Astrocyte (in vitro differentiated cells and primary cell): ENCODE data around the gene MYLIP.

Experiments used
- EZH2 ChIP-seq: IDR thresholded peaks from 2 replicates; pipeline ENCODE4 v1.6.1; 2012; ENCODE audit warnings: mild to moderate bottlenecking, low read length, inconsistent platforms; ENCODE audit not compliant: insufficient read depth
- TF ChIP-seq, protein P1 (sequence below): IDR thresholded peaks from 2 replicates; pipeline ENCODE4 v1.5.1; 2011; ENCODE audit warnings: low read depth, mild to moderate bottlenecking, inconsistent platforms, low read length, moderate library complexity; ENCODE audit not compliant: insufficient read depth

DNA sequence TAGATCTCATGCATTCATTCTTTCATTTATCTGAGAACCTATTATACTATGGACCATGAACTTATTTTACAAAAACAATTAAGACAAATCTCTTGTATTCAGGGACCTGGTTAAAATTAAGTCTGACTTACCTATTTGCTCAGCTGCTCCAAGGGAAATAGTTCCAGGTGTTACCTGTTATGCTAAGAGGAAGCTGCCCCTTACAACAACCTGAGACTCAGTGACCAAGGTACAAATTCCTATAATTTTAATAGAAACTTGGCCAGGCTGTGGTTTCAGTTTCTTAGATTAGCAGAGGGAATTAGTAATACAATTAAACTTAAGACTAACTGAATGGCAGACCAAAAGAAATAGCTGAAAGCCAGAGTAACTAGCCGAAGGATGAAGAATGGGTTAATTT, 61.3 kb downstream of the MYLIP start:
- TF ChIP-seq, protein P1, sequence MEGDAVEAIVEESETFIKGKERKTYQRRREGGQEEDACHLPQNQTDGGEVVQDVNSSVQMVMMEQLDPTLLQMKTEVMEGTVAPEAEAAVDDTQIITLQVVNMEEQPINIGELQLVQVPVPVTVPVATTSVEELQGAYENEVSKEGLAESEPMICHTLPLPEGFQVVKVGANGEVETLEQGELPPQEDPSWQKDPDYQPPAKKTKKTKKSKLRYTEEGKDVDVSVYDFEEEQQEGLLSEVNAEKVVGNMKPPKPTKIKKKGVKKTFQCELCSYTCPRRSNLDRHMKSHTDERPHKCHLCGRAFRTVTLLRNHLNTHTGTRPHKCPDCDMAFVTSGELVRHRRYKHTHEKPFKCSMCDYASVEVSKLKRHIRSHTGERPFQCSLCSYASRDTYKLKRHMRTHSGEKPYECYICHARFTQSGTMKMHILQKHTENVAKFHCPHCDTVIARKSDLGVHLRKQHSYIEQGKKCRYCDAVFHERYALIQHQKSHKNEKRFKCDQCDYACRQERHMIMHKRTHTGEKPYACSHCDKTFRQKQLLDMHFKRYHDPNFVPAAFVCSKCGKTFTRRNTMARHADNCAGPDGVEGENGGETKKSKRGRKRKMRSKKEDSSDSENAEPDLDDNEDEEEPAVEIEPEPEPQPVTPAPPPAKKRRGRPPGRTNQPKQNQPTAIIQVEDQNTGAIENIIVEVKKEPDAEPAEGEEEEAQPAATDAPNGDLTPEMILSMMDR: no peak
- TF ChIP-seq EZH2: no peak
